ENCODE measurements around the gene RAB11FIP3. TPM values are rescaled to one million over a fixed set of nuclear protein-coding genes. Genes with fewer than 3 reads are reported as not detected.

Gene RAB11FIP3
- total RNA-seq, 1 experiment from 2014 or later, result 37.1 TPM

GRCh38 chr16:499924-500323 lies 74.5 kb downstream of the RAB11FIP3 start:
- Histone ChIP-seq H2AFZ (ENCODE audit: low read length) (no peak overlapping the region), H3K4me2 (ENCODE audit: insufficient read depth, insufficient read length, low read length) (no peak overlapping the region), H2BK12ac (ENCODE audit: insufficient read length, low read depth, low read length) (no peak overlapping the region), H2BK120ac (ENCODE audit: low read depth, low read length, poor library complexity, severe bottlenecking) (no peak overlapping the region), H2BK15ac (ENCODE audit: low read depth, low read length) (no peak overlapping the region), H3K27ac (ENCODE audit: insufficient read length, low read depth, low read length) (no peak overlapping the region), H3K79me2 (ENCODE audit: insufficient read depth, low read length) (no peaks in the 10 kb centered on the region), H4K20me1 (ENCODE audit: control insufficient read depth, insufficient read depth, insufficient read length) (no peaks in the 10 kb centered on the region), H3T11ph (ENCODE audit: low read length) (no peak overlapping the region), H3K23ac (ENCODE audit: insufficient read length, low read depth, low read length) (no peak overlapping the region), H3K4me1 (ENCODE audit: insufficient read depth, low read length) (no peaks in the 10 kb centered on the region), H3K9me3 (ENCODE audit: control insufficient read depth, low read depth, low read length) (no peaks in the 10 kb centered on the region), H4K91ac (ENCODE audit: insufficient read length, low read depth, low read length) (no peak overlapping the region), H3K79me1 (ENCODE audit: insufficient read depth, low read depth, low read length, poor library complexity, severe bottlenecking) (no peaks in the 10 kb centered on the region), H3K4ac (ENCODE audit: low read depth, low read length) (no peak overlapping the region), H2BK20ac (ENCODE audit: low read depth, low read length, poor library complexity, severe bottlenecking) (no peak overlapping the region), H3K56ac (ENCODE audit: insufficient read length, low read depth, low read length) (no peak overlapping the region), H4K8ac (replicated peaks; ENCODE audit: insufficient read length, low read depth, low read length) (no peak overlapping the region), H2BK5ac (ENCODE audit: insufficient read length, low read length) (no peak overlapping the region), H3K23me2 (ENCODE audit: insufficient read length, low read depth, low read length, poor library complexity, severe bottlenecking) (no peaks in the 10 kb centered on the region), H2AK5ac (ENCODE audit: insufficient read length, low read length) (no peak overlapping the region), H3K14ac (ENCODE audit: insufficient read depth, low read length) (no peak overlapping the region; the same call in 1 of the 2 replicates), H4K5ac (ENCODE audit: insufficient read length, low read depth, low read length) (no peak overlapping the region), H3K18ac (ENCODE audit: insufficient read length, low read depth, low read length) (no peak overlapping the region), H3K27me3 (ENCODE audit: insufficient read depth, low read length) (no peaks in the 10 kb centered on the region), H3K9ac (ENCODE audit: extremely low read depth, insufficient read length, low read length) (no peak overlapping the region)
- no CpG with 5 or more reads among the region's 12 CpGs for WGBS (ENCODE audit: extremely low coverage, insufficient read length, low lambda C conversion rate)
- Mint-ChIP-seq H3K27me3 (ENCODE audit: low read depth) (no peaks in the 10 kb centered on the region; the same call in 1 of the 2 replicates), H3K4me1 (peaks cover 7 to 9% of the 10 kb centered on the region in 2 experiments; a peak in 3 of 4 replicates), H3K27ac (peak overlapping the region; percentile 50 to 89 (median 59); a peak in 4 of 7 replicates), H3K9me3 (no peaks in the 10 kb centered on the region), H3K36me3 (ENCODE audit: insufficient read depth in 1 of 3, low read depth in 3 of 3) (peaks cover 2 to 18% (median 17%) of the 10 kb centered on the region in 3 experiments; a peak in 6 of 7 replicates), H3K4me3 (no peak overlapping the region)
- no peak for DNase-seq
- no peak for TF ChIP-seq CTCF (conservative IDR thresholded peaks at IDR 0.05)
